HG03103 (cell line): ENCODE results near the gene QARS1.

Experiments
- ATAC-seq: cut with Tn5 transposase; IDR thresholded peaks from one replicate; pipeline ENCODE4 v1.9.1; 2021; ENCODE audit warnings: low read depth; ENCODE audit not compliant: unreplicated experiment

The QARS1 gene

GRCh38 chr3:49121132-49121736 lies 16.7 kb upstream of the QARS1 start:
- no peak for ATAC-seq

- peak; percentile 77 for ATAC-seq
Observed at GRCh38 chr3:49120438-49121131, 16.0 kb upstream of the QARS1 start, which contains the start of gene USP19. Gene USP19 (minus strand): TSS chr3:49120823. CDS start chr3:49119145, 1,678 bp downstream.

- ATAC-seq, result peak; percentile 4
Observed at GRCh38 chr3:49120096-49120437, 15.5 kb upstream of the QARS1 start.

GRCh38 chr3:49119439-49119838 lies 14.9 kb upstream of the QARS1 start:
- ATAC-seq, result no peak

- ATAC-seq, result no peak
Observed at GRCh38 chr3:49119036-49119435, 14.5 kb upstream of the QARS1 start.

- no peak for ATAC-seq
Observed at GRCh38 chr3:49112262-49112661, 7.7 kb upstream of the QARS1 start.

- no peak for ATAC-seq
Observed at GRCh38 chr3:49111347-49111746, 6.8 kb upstream of the QARS1 start.

GRCh38 chr3:49110780-49111179 lies 6.2 kb upstream of the QARS1 start:
- no peak for ATAC-seq

GRCh38 chr3:49108346-49108745 lies 3.8 kb upstream of the QARS1 start:
- ATAC-seq, result no peak

GRCh38 chr3:49104052-49104426 lies 518 bp downstream of the QARS1 start:
- no peak for ATAC-seq

GRCh38 chr3:49100046-49100615 lies 4.4 kb downstream of the QARS1 start:
- ATAC-seq, result no peak

GRCh38 chr3:49098910-49099630 lies 5.5 kb downstream of the QARS1 start:
- no peak for ATAC-seq

GRCh38 chr3:49098429-49098828 lies 6.1 kb downstream of the QARS1 start:
- ATAC-seq, result no peak

GRCh38 chr3:49093853-49094767 lies 10.4 kb downstream of the QARS1 start, which contains the start of gene QRICH1:
Gene QRICH1 (minus strand): TSS chr3:49094071. CDS start chr3:49077017, 17,054 bp downstream.
- peak; percentile 59 for ATAC-seq

- peak; percentile 25 for ATAC-seq
Observed at GRCh38 chr3:49092938-49093852, 11.4 kb downstream of the QARS1 start.

GRCh38 chr3:49081429-49081828 lies 23.1 kb downstream of the QARS1 start:
- no peak for ATAC-seq

GRCh38 chr3:49079270-49079669 lies 25.3 kb downstream of the QARS1 start:
- no peak for ATAC-seq

GRCh38 chr3:49076646-49077045 lies 27.9 kb downstream of the QARS1 start:
- no peak for ATAC-seq

- ATAC-seq, result no peak
Observed at GRCh38 chr3:49076116-49076515, 28.4 kb downstream of the QARS1 start.
